GM10248 (cell line): ENCODE measurements around the gene BBS9.

Source experiments
- CTCF ChIA-PET: fragments of 300-600 bp; sonication (Branson Sonifier 250); formaldehyde crosslinking; extraction: SDS; loops from one replicate; lab custom pipeline; 2021; ENCODE audit warnings: antibody characterized with exemption; lab: Yijun Ruan, JAX
- POLR2A ChIA-PET: fragments of 350-650 bp; sonication (Branson Sonifier 250); formaldehyde crosslinking; extraction: SDS; loops from one replicate; lab custom pipeline; 2020; ENCODE audit warnings: antibody characterized with exemption; lab: Yijun Ruan, JAX
- DNase-seq: peaks from one replicate; pipeline ENCODE4 v3.0.0; 2012; ENCODE audit errors: extremely low spot score
- CTCF ChIP-seq: IDR thresholded peaks from 2 replicates; pipeline ENCODE4 v1.5.1; 2012; ENCODE audit warnings: mild to moderate bottlenecking, low read depth; ENCODE audit errors: extremely low read depth, missing control alignments, control extremely low read depth

Gene BBS9

GRCh38 chr7:33444511-33444910, 315.1 kb downstream of the BBS9 start:
- no peak for TF ChIP-seq CTCF
- ChIA-PET CTCF (no interaction called here), POLR2A (no interaction called here)
- DNase-seq: no peak

GRCh38 chr7:33446551-33446950, 317.2 kb downstream of the BBS9 start:
- no peak for DNase-seq
- POLR2A ChIA-PET: no interaction called here

GRCh38 chr7:33448035-33448434, 318.7 kb downstream of the BBS9 start:
- DNase-seq: no peak
- TF ChIP-seq CTCF: no peak
- ChIA-PET POLR2A (no interaction called here), CTCF (no interaction called here)

More at GRCh38 chr7:33446551-33446950, 317.2 kb downstream of the BBS9 start:
- TF ChIP-seq CTCF: no peak
- CTCF ChIA-PET: interaction anchor here (0.7 kb wide), 1 partner anchor 13 kb away, joined by 3 read pairs; no protein-coding TSS in a partner anchor

GRCh38 chr7:33449847-33450246, 320.5 kb downstream of the BBS9 start:
- ChIA-PET POLR2A (no interaction called here), CTCF (no interaction called here)
- no peak for DNase-seq
- TF ChIP-seq CTCF: no peak

GRCh38 chr7:33452805-33453502, 323.6 kb downstream of the BBS9 start:
- POLR2A ChIA-PET: no interaction called here
- CTCF ChIA-PET: interaction anchor here (2.6 kb wide), 1 partner anchor 9 kb away, joined by 8 read pairs; no protein-coding TSS in a partner anchor
- TF ChIP-seq CTCF: no peak
- DNase-seq: no peak

GRCh38 chr7:33457039-33457438, 327.7 kb downstream of the BBS9 start:
- ChIA-PET CTCF (no interaction called here), POLR2A (no interaction called here)
- no peak for TF ChIP-seq CTCF
- no peak for DNase-seq
